ENCODE measurements around the gene PDLIM5.

PDLIM5 gene

GRCh38 chr4:94665500-94666404 lies 214.0 kb downstream of the PDLIM5 start:
- no peaks in the 10 kb centered on the region for H3K36me3 ChIP-seq (ENCODE audit: control insufficient read depth, insufficient read depth, low read length)
- no peak overlapping the region for H3K27ac ChIP-seq (ENCODE audit: low read depth, low read length)
- H3K18ac ChIP-seq (ENCODE audit: low read length): no peak overlapping the region
- no peak overlapping the region for H4K5ac ChIP-seq (ENCODE audit: low read length)
- H3K4me1 ChIP-seq (ENCODE audit: control insufficient read depth, low read depth, low read length): no peaks in the 10 kb centered on the region
- no peaks in the 10 kb centered on the region for H3K27me3 ChIP-seq (ENCODE audit: insufficient read depth, low read length, poor library complexity)
- WGBS (ENCODE audit: extremely low coverage, insufficient coverage, low lambda C conversion rate): no CpG with 5 or more reads among the region's 3 CpGs
- no peak overlapping the region for H3K4me2 ChIP-seq (ENCODE audit: low read length)
- H3K79me2 ChIP-seq (ENCODE audit: control insufficient read depth, insufficient read depth, low read length): no peaks in the 10 kb centered on the region
- no peak overlapping the region for H2BK15ac ChIP-seq (replicated peaks; ENCODE audit: low read depth)
- no peak overlapping the region for H2BK120ac ChIP-seq (ENCODE audit: low read depth, low read length)
- no peak overlapping the region for H3K56ac ChIP-seq (ENCODE audit: low read length)
- no peak overlapping the region for H3K9ac ChIP-seq (ENCODE audit: low read length)
- H3K4me3 ChIP-seq (ENCODE audit: low read length): no peak overlapping the region
- H2BK5ac ChIP-seq (ENCODE audit: low read length): no peak overlapping the region
- H3K79me1 ChIP-seq (ENCODE audit: low read length): no peaks in the 10 kb centered on the region
- H3K23ac ChIP-seq (ENCODE audit: low read length): no peak overlapping the region
- no peak overlapping the region for H4K8ac ChIP-seq (ENCODE audit: low read depth, low read length)
- no peak overlapping the region for H2AK5ac ChIP-seq (ENCODE audit: low read length)
- no peak for DNase-seq
- no peak overlapping the region for H3K4ac ChIP-seq (ENCODE audit: low read depth, low read length)

GRCh38 chr4:94668724-94669123 lies 217.0 kb downstream of the PDLIM5 start:
- Histone ChIP-seq H4K5ac (ENCODE audit: low read length) (no peak overlapping the region), H3K79me2 (ENCODE audit: control insufficient read depth, insufficient read depth, low read length) (no peaks in the 10 kb centered on the region), H2BK5ac (ENCODE audit: low read length) (no peak overlapping the region), H2AK5ac (ENCODE audit: low read length) (no peak overlapping the region), H3K4me2 (ENCODE audit: low read length) (no peak overlapping the region), H3K23ac (ENCODE audit: low read length) (no peak overlapping the region), H2BK120ac (ENCODE audit: low read depth, low read length) (no peak overlapping the region), H3K27me3 (ENCODE audit: insufficient read depth, low read length, poor library complexity) (no peaks in the 10 kb centered on the region), H2BK15ac (replicated peaks; ENCODE audit: low read depth) (no peak overlapping the region), H3K9ac (ENCODE audit: low read length) (no peak overlapping the region), H3K4ac (ENCODE audit: low read depth, low read length) (no peak overlapping the region), H3K79me1 (ENCODE audit: low read length) (no peaks in the 10 kb centered on the region), H3K36me3 (ENCODE audit: control insufficient read depth, insufficient read depth, low read length) (no peaks in the 10 kb centered on the region), H4K8ac (ENCODE audit: low read depth, low read length) (no peak overlapping the region), H3K27ac (ENCODE audit: low read depth, low read length) (no peak overlapping the region), H3K18ac (ENCODE audit: low read length) (no peak overlapping the region), H3K4me1 (ENCODE audit: control insufficient read depth, low read depth, low read length) (no peaks in the 10 kb centered on the region), H3K4me3 (ENCODE audit: low read length) (no peak overlapping the region), H3K56ac (ENCODE audit: low read length) (no peak overlapping the region)
- no peak for DNase-seq
- WGBS (ENCODE audit: extremely low coverage, insufficient coverage, low lambda C conversion rate): no CpG with 5 or more reads among the region's 7 CpGs

DNA sequence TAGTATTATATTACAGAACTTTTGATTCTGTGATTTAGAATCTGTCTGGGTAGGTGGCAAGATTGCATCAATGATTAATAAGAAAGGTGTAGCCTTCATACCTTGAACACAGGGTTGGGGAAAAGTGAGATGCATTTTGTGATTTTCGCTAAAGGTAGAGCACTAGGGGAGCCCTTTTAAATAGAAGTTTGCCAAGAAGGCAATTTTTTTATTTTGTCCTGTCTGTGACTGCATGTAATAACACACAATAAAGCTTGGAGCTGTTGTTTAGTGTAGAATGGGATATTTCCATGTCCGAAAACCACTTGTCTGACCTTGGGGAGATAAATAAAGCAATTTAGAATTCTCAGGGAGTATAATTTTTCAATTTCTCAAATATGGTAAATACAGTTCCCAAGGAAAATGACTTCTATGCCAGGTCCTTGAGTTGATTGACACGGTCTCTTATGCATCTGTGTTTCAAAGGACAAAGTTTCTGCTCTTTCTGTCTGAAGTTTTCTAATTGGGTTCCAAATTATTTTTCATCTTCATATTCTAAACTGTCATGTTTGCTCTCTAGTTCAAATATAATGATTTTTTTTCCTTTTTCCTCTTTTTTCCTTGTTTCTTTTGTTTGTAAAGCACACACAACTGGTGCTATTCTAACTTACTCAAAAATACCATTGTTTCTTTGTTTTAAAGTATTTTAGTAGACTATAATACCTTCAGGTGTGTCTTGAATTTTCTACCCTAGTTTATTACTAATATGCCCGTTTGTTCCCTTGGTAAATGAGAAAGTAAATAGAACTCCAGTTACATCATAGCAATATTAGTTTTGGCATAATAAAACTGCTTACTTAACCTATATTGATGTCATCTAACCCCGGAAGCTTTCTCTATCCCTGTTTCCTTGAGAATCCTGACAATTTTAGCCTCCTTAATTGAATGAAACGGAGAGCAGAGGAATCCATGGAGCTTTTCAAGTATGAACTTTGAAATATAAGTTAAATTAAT lies 218.2 kb downstream of the PDLIM5 start:
- no peak overlapping the region for H3K4me2 ChIP-seq (ENCODE audit: low read length)
- H4K8ac ChIP-seq (ENCODE audit: low read depth, low read length): no peak overlapping the region

GRCh38 chr4:94671113-94671512 lies 219.4 kb downstream of the PDLIM5 start:
- Histone ChIP-seq H2BK120ac (ENCODE audit: low read depth, low read length) (no peak overlapping the region), H3K56ac (ENCODE audit: low read length) (no peak overlapping the region), H3K4me2 (ENCODE audit: low read length) (no peak overlapping the region), H3K4me3 (ENCODE audit: low read length) (no peak overlapping the region), H3K36me3 (ENCODE audit: control insufficient read depth, insufficient read depth, low read length) (no peaks in the 10 kb centered on the region), H3K23ac (ENCODE audit: low read length) (no peak overlapping the region), H3K79me2 (ENCODE audit: control insufficient read depth, insufficient read depth, low read length) (no peaks in the 10 kb centered on the region), H2AK5ac (ENCODE audit: low read length) (no peak overlapping the region), H2BK15ac (replicated peaks; ENCODE audit: low read depth) (no peak overlapping the region), H4K8ac (ENCODE audit: low read depth, low read length) (no peak overlapping the region), H3K27me3 (ENCODE audit: insufficient read depth, low read length, poor library complexity) (no peaks in the 10 kb centered on the region), H3K9ac (ENCODE audit: low read length) (no peak overlapping the region), H3K79me1 (ENCODE audit: low read length) (no peaks in the 10 kb centered on the region), H3K27ac (ENCODE audit: low read depth, low read length) (no peak overlapping the region), H3K18ac (ENCODE audit: low read length) (no peak overlapping the region), H2BK5ac (ENCODE audit: low read length) (no peak overlapping the region), H3K4ac (ENCODE audit: low read depth, low read length) (no peak overlapping the region), H4K5ac (ENCODE audit: low read length) (no peak overlapping the region), H3K4me1 (ENCODE audit: control insufficient read depth, low read depth, low read length) (no peaks in the 10 kb centered on the region)
- no peak for DNase-seq
- no CpG with 5 or more reads among the region's 5 CpGs for WGBS (ENCODE audit: extremely low coverage, insufficient coverage, low lambda C conversion rate)

More for the DNA sequence above, 218.2 kb downstream of the PDLIM5 start:
- Histone ChIP-seq H3K4me1 (ENCODE audit: control insufficient read depth, low read depth, low read length) (no peaks in the 10 kb centered on the region), H3K36me3 (ENCODE audit: control insufficient read depth, insufficient read depth, low read length) (no peaks in the 10 kb centered on the region), H3K18ac (ENCODE audit: low read length) (no peak overlapping the region), H2BK5ac (ENCODE audit: low read length) (no peak overlapping the region), H2AK5ac (ENCODE audit: low read length) (no peak overlapping the region), H3K27me3 (ENCODE audit: insufficient read depth, low read length, poor library complexity) (no peaks in the 10 kb centered on the region), H3K27ac (ENCODE audit: low read depth, low read length) (no peak overlapping the region), H3K79me2 (ENCODE audit: control insufficient read depth, insufficient read depth, low read length) (no peaks in the 10 kb centered on the region), H2BK120ac (ENCODE audit: low read depth, low read length) (no peak overlapping the region), H4K5ac (ENCODE audit: low read length) (no peak overlapping the region), H3K9ac (ENCODE audit: low read length) (no peak overlapping the region), H3K79me1 (ENCODE audit: low read length) (no peaks in the 10 kb centered on the region), H3K4me3 (ENCODE audit: low read length) (no peak overlapping the region), H3K23ac (ENCODE audit: low read length) (no peak overlapping the region), H3K56ac (ENCODE audit: low read length) (no peak overlapping the region), H2BK15ac (replicated peaks; ENCODE audit: low read depth) (no peak overlapping the region), H3K4ac (ENCODE audit: low read depth, low read length) (no peak overlapping the region)
- no CpG with 5 or more reads among the region's 6 CpGs for WGBS (ENCODE audit: extremely low coverage, insufficient coverage, low lambda C conversion rate)
- DNase-seq: no peak

GRCh38 chr4:94673961-94674360 lies 222.2 kb downstream of the PDLIM5 start:
- H3K56ac ChIP-seq (ENCODE audit: low read length): no peak overlapping the region
- no peak overlapping the region for H2BK15ac ChIP-seq (replicated peaks; ENCODE audit: low read depth)
- H3K23ac ChIP-seq (ENCODE audit: low read length): no peak overlapping the region
- H3K9ac ChIP-seq (ENCODE audit: low read length): no peak overlapping the region
- H4K5ac ChIP-seq (ENCODE audit: low read length): no peak overlapping the region
- H3K36me3 ChIP-seq (ENCODE audit: control insufficient read depth, insufficient read depth, low read length): no peaks in the 10 kb centered on the region
- no CpG with 5 or more reads among the region's 2 CpGs for WGBS (ENCODE audit: extremely low coverage, insufficient coverage, low lambda C conversion rate)
- no peak overlapping the region for H3K4me3 ChIP-seq (ENCODE audit: low read length)
- H2BK5ac ChIP-seq (ENCODE audit: low read length): no peak overlapping the region
- no peak for DNase-seq
- no peaks in the 10 kb centered on the region for H3K4me1 ChIP-seq (ENCODE audit: control insufficient read depth, low read depth, low read length)
- no peak overlapping the region for H3K4me2 ChIP-seq (ENCODE audit: low read length)
- no peak overlapping the region for H3K4ac ChIP-seq (ENCODE audit: low read depth, low read length)
- H4K8ac ChIP-seq (ENCODE audit: low read depth, low read length): no peak overlapping the region
- no peaks in the 10 kb centered on the region for H3K79me1 ChIP-seq (ENCODE audit: low read length)
- no peaks in the 10 kb centered on the region for H3K27me3 ChIP-seq (ENCODE audit: insufficient read depth, low read length, poor library complexity)
- no peaks in the 10 kb centered on the region for H3K79me2 ChIP-seq (ENCODE audit: control insufficient read depth, insufficient read depth, low read length)
- no peak overlapping the region for H2AK5ac ChIP-seq (ENCODE audit: low read length)
- no peak overlapping the region for H2BK120ac ChIP-seq (ENCODE audit: low read depth, low read length)
- no peak overlapping the region for H3K27ac ChIP-seq (ENCODE audit: low read depth, low read length)
- H3K18ac ChIP-seq (ENCODE audit: low read length): no peak overlapping the region
